Urothelium cell line (cell line): ENCODE data around the gene TAS1R1.

Experiments
- DNase-seq: peaks from one replicate; pipeline ENCODE4 v3.0.0; 2011; ENCODE audit warnings: low spot score, mixed read lengths
- FAIRE-seq: peaks from 2 replicates; lab custom pipeline; 2011; peaks lifted over from hg19 to GRCh38; lab: Jason Lieb, UNC

Gene TAS1R1

DNA sequence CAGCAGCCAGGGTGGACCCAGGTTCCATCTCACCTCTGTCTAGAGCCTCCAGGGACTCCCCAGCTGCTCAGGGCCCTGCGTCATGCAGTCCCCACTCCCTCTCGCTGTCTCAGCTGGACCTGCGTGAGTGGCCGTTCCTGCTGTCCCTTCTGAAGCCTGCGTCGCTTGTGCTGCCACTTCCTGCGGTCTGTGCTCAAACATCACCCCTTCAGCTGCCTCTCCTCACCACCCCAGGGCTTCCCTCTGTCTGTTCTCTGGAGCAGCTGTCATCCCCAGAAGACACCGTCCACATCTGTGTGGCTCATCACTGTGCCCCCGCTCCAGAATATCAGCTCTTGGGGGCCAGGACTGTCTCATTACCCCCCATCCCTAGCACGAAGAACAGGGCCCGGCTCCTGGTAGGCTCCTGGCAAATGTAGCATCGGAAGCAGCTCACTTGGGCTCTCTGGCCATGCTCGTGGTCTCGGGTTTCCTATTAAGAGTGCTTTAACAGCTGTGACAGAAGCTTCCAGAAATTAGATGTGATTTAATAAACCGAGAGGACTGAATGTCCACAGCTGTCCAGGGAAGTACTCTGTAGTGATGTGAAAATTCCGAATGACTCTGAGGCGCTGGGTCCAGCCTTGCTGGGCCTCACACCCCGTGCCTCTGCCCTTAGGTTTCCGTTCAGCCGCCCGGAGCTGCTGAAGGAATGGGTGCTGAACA, 72.9 kb downstream of the TAS1R1 start:
- FAIRE-seq (no peak), DNase-seq (no peak)

- DNase-seq, result no peak
- no peak for FAIRE-seq
These were observed 73.9 kb downstream of the TAS1R1 start for GRCh38 chr1:6628971-6629479.
